Suprapubic skin (tissue), 4 donors: ENCODE results near the gene CD96. TPM values are rescaled to one million over a fixed set of nuclear protein-coding genes. Genes with fewer than 3 reads are reported as not detected.

Experiments used
- DNase-seq, 2 donors: peaks; one replicate each; pipeline ENCODE4 v3.0.0-alpha.2; 2019; ENCODE audit warnings: low spot score in 2 of 2
- H3K27ac ChIP-seq: fragments of 200-600 bp; sonication (generic); one replicate; pipeline ENCODE4 v1.5.1; 2019
- H3K27me3 ChIP-seq: fragments of 200-600 bp; sonication (generic); one replicate; pipeline ENCODE4 v1.5.1; 2019
- H3K36me3 ChIP-seq: fragments of 200-600 bp; sonication (generic); one replicate; pipeline ENCODE4 v1.5.1; 2019
- H3K4me1 ChIP-seq: fragments of 200-600 bp; sonication (generic); one replicate; pipeline ENCODE4 v1.5.1; 2019
- H3K4me3 ChIP-seq: fragments of 200-600 bp; sonication (generic); one replicate; pipeline ENCODE4 v1.5.1; 2019; ENCODE audit warnings: mild to moderate bottlenecking
- H3K9me3 ChIP-seq: fragments of 200-600 bp; sonication (generic); one replicate; pipeline ENCODE4 v1.5.1; 2019
- CTCF ChIP-seq, 2 donors: fragments of 200-600 bp in 1 of 2; fragments of 450-650 bp in 1 of 2; sonication (generic) in 1 of 2; IDR thresholded peaks; one replicate each; pipeline ENCODE4 v1.5.1; 2016 to 2019; ENCODE audit warnings: antibody characterized with exemption in 2 of 2, mild to moderate bottlenecking in 1 of 2, moderate library complexity in 1 of 2
- EP300 ChIP-seq: sonication (generic); formaldehyde crosslinking; IDR thresholded peaks from one replicate; pipeline ENCODE4 v1.6.1; 2017; ENCODE audit warnings: antibody characterized with exemption
- POLR2A ChIP-seq, 2 donors: fragments of 450-650 bp; IDR thresholded peaks; one replicate each; pipeline ENCODE4 v1.6.1; 2017; ENCODE audit warnings: antibody characterized with exemption in 2 of 2, mild to moderate bottlenecking in 2 of 2, moderate library complexity in 2 of 2
- POLR2AphosphoS5 ChIP-seq, 3 donors: sonication (generic); formaldehyde crosslinking; IDR thresholded peaks; one replicate each; pipeline ENCODE4 v1.6.1; 2017; ENCODE audit warnings: antibody characterized with exemption in 3 of 3
- WGBS: methylation state at CpG from one replicate; pipeline ENCODE4 v1.1.5; 2018; 5-methylcytosine and 5-hydroxymethylcytosine counted together
- total RNA-seq, 4 donors: library from RNA; depleted of rRNA; stranded (reverse); fragments of >200 nt; gene quantifications; one replicate each; pipeline ENCODE4 v1.1.0, GENCODE V29; 2016

The CD96 gene
- total RNA-seq, 4 donors from 2014 or later, result 0.49 to 0.56 (median 0.55) TPM; not detected in 1

- Histone ChIP-seq H3K4me3 (no peak overlapping the region), H3K27ac (no peak overlapping the region), H3K27me3 (no peaks in the 10 kb centered on the region), H3K4me1 (no peaks in the 10 kb centered on the region), H3K9me3 (no peaks in the 10 kb centered on the region), H3K36me3 (no peaks in the 10 kb centered on the region)
- TF ChIP-seq POLR2A (IDR thresholded peaks at IDR 0.05) (no peak), CTCF (IDR thresholded peaks at IDR 0.05) (no peak), POLR2AphosphoS5 (IDR thresholded peaks at IDR 0.05) (no peak)
- DNase-seq, result no peak
- WGBS, result 56% methylated on average over 4 of the region's 4 CpGs
Observed at GRCh38 chr3:111534701-111535100, 7.3 kb upstream of the CD96 start.

- no peaks in the 10 kb centered on the region for H3K36me3 ChIP-seq
- H3K4me1 ChIP-seq, result no peaks in the 10 kb centered on the region
- no peak for DNase-seq
- WGBS, result 73% methylated on average over 1 of the region's 1 CpG
- no peaks in the 10 kb centered on the region for H3K9me3 ChIP-seq
- no peaks in the 10 kb centered on the region for H3K27me3 ChIP-seq
- no peak for TF ChIP-seq CTCF (IDR thresholded peaks at IDR 0.05)
- TF ChIP-seq POLR2A (IDR thresholded peaks at IDR 0.05), result no peak
- TF ChIP-seq EP300, result no peak
- TF ChIP-seq POLR2AphosphoS5 (IDR thresholded peaks at IDR 0.05), result no peak
- H3K27ac ChIP-seq, result no peak overlapping the region
- H3K4me3 ChIP-seq, result no peak overlapping the region
Observed at GRCh38 chr3:111538111-111538510, 3.9 kb upstream of the CD96 start.

GRCh38 chr3:111538681-111539083 lies 3.3 kb upstream of the CD96 start:
- Histone ChIP-seq H3K36me3 (no peaks in the 10 kb centered on the region), H3K27ac (no peak overlapping the region), H3K4me1 (no peaks in the 10 kb centered on the region), H3K9me3 (no peaks in the 10 kb centered on the region), H3K27me3 (no peaks in the 10 kb centered on the region), H3K4me3 (no peak overlapping the region)
- TF ChIP-seq POLR2AphosphoS5 (IDR thresholded peaks at IDR 0.05), result no peak
- TF ChIP-seq EP300, result no peak
- TF ChIP-seq CTCF (IDR thresholded peaks at IDR 0.05), result no peak
- no peak for TF ChIP-seq POLR2A (IDR thresholded peaks at IDR 0.05)
- WGBS, result 42% methylated on average over 4 of the region's 4 CpGs
- DNase-seq, result no peak

GRCh38 chr3:111539351-111540331 lies 2.4 kb upstream of the CD96 start:
- Histone ChIP-seq H3K4me3 (no peak overlapping the region), H3K27ac (no peak overlapping the region)
- 31% methylated on average over 10 of the region's 10 CpGs for WGBS

More at GRCh38 chr3:111539351-111540331, 2.4 kb upstream of the CD96 start:
- TF ChIP-seq CTCF (IDR thresholded peaks at IDR 0.05) (peak in 1 of 2 donors; percentile 14), POLR2A (IDR thresholded peaks at IDR 0.05) (no peak), EP300 (no peak), POLR2AphosphoS5 (IDR thresholded peaks at IDR 0.05) (no peak)
- Histone ChIP-seq H3K36me3 (no peaks in the 10 kb centered on the region), H3K9me3 (no peaks in the 10 kb centered on the region), H3K4me1 (no peaks in the 10 kb centered on the region), H3K27me3 (no peaks in the 10 kb centered on the region)
- no peak for DNase-seq
